Cerebellar cortex (tissue), 1 donor: ENCODE results near the gene GNAZ.
"Not testable (repeated sequence)": the region's sequence is repeated elsewhere in the genome, so short reads cannot be mapped to it uniquely, and the experiment has no call there.

Source experiments
- DNase-seq: peaks from one replicate; pipeline ENCODE4 v3.0.0-alpha.2; 2015; ENCODE audit warnings: low spot score

The GNAZ gene

GRCh38 chr22:23044570-23044969 is 25.7 kb upstream of the GNAZ start:
- DNase-seq: no peak

- DNase-seq: no peak
These were observed 24.9 kb upstream of the GNAZ start for GRCh38 chr22:23045461-23045860.

DNA sequence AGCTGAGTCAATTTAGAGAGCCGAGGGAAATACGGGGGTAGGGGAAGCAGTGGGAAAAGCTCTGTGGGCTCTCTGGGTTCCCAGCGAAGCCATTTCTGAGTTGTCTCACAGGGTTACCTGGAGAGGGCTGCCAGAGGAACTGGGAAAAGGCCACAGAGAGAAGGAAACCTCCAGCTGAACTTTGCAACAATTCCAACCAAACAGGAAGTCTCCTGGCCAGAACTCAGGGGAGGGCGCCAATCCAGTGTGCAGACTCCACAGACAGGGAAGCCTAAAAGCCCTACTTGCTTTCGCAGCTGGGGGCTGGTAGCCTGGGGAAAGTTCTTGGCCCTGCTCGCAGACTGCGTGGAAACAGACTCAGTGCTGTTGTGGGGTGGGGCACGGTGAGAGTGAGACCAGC is 23.1 kb upstream of the GNAZ start:
- no peak for DNase-seq

DNA sequence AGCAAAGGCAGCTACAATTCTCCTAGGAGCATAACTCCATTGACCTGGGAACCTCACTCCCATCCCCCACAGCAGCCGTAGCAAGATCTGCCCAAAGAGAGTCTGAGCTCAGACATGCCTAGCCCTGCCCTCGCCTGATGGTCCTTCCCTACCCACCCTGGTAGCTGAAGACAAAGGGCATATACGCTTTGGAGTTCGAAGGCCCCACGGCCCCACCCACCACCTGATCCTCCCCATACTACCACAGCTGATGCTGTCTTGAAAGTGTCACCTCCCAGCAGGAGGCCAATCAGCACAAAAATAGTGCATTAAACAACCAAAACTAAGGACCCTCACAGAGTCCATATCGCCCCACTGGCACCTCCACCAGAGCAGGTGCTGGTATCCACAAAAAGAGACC is 22.6 kb upstream of the GNAZ start:
- no peak for DNase-seq

DNA sequence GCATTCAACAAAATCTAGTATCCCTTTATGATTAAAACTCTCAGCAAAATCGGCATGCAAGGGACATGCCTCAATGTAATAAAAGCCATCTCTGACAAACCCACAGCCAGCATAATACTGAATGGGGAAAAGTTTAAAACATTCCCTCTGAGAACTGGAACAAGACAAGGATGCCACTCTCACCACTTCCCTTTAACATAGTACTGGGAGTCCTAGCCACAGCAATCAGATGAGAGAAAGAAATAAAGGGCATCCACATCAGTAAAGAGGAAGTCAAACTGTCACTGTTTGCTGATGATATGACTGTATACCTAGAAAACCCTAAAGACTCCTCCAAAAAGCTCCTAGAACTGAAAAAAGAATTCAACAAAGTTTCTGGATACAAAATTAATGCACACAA is 19.8 kb upstream of the GNAZ start:
- DNase-seq: not testable (repeated sequence)

DNA sequence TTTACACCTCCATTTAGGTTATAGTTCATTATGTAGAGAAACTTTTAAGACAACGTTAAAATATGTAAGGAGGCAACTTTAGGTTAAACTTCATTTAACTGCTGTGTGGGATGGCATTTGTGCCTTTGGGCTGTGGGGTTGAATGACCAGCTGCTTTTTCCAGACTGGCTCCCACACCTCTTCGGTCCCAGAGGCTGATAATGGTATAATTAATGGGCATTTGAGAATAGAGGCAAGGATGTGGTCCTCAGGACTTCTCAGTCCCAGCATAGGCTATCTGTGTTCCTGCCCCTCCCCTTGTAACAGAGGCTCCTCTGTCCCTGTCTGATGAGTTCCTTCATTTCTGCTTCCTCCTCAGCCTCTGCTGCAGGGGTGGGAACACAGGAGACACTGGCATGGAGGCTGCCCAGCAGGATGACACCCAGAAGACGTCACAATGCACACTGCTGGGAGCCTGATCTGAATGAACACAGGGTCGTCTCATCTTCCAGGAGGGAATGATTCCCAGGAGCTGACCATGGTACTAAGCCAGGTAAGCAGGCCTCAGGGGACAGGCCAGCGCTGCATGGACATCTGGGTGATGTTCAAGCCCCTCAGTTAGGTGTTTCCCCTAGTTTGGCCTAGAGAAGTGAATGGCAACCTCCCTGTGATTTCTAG is 17.1 kb upstream of the GNAZ start:
- DNase-seq: no peak

DNA sequence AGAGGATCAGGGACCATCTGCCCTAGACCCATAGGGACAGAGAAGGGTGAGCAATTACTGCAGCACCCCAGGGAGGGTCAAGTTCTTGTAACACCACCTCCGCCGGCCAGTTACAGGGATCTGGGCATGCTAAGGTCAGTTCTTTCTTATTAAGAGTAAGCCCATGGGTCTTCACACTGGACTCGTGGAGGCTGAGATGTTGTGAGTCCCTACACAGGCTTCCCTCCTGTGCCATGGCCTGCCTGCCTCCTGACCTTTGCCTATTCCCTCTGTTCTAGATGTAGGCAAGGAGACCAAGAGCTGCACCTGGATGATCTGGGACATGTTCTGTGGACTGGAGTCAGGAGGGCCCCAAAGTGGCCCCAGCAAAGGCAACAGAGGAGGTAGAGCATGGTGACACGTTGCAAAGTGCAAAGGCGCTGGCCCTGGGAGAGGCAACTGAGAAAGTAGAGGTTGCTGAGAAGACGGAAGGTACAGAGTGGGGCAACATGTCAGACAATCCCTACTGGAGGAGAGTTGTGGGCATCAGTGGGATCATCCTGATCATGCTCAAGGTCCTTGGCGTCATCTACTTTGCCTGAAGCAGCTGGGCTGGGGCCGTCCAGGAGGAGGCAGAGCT is 16.3 kb upstream of the GNAZ start:
- no peak for DNase-seq

- no peak for DNase-seq
These were observed 15.6 kb upstream of the GNAZ start for GRCh38 chr22:23054531-23055257.

DNA sequence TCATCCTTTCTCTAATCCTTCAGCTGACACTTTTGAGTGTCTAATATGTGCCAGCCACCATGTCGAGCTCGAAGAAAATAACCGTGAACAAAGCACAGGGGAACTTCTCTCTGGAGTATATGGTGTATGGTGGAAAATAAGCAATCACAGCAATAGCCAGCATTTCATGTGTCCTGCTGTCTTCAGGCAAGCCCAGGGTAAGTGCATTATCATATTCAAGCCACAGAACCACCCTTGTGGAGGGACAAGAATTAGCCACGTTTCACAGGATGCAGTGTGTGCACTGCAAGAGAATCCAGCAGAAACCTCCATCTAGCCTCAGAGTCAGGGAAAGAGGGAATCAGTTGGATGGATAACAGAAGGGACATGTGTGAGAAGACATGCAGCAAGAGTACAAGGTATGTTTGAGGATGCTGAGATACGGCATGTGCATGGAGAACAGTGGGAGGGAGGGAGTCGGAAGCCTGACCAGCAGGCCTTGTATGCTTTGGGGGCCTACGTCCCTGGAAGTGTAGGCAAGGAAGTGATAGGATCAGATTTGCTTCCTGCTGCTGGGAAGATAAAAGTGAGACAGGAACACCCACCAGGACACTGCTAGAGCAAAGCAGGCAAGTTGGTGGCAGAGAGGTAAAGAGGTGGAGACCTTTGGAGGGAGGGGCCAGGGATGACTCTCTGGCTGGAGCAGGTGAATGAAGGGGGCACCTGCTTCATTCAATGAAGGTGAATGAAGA is 14.7 kb upstream of the GNAZ start:
- DNase-seq: no peak

GRCh38 chr22:23057331-23057730 is 13.0 kb upstream of the GNAZ start:
- no peak for DNase-seq

DNA sequence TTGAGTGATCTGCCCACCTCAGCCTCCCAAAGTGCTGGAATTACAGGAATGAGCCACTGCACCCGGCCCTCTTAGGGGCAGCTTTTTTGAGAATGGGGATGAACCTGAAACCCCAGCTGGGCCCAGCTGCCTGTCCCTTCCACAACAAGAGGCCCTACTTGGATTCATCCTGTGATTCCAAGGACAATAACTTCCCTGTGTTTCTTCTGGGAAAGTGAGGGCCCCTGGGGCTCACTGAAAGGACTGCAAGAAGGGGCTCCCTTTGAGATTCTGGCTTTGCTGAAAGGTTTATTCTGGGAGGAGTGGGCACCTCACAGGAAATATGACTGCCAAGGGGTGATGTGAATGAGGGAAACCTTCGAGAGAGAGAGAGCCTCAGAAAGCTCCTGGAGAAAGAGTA is 12.3 kb upstream of the GNAZ start:
- DNase-seq: no peak

GRCh38 chr22:23058481-23059283 is 11.6 kb upstream of the GNAZ start:
- no peak for DNase-seq

DNA sequence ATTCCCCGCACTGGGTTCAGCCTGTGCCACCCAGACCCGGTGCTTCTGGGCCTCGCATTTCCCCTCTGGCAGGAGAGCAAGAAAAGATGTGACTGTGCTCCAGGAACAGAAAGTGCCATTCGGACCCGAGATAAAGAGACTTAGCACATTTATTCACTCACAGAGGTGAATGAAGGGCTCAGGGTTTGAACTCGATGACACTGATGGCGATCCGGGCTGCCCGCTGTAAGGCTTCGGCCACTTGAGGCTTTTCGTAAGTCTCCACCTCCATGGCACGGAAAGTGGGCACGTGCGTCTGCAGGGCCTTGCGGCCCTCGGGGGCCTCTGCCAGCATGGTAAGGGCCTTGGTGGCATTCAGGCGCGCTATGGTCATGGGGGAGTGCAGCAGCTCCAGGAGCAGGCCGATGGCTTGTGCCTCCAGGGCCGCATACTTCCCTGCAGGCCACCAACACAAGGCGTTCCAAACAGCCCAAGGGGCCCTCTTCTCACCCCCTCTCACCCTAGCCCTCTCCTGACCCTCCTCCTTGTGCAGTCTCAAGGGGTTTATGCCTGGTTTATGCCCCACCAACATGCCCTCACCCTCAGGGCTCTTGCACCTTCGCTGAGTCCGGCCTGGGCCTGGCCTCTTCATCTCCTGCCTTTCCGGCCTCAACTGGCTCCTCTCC is 10.9 kb upstream of the GNAZ start:
- DNase-seq: no peak

- no peak for DNase-seq
These were observed 9.5 kb upstream of the GNAZ start for GRCh38 chr22:23060612-23061400.

GRCh38 chr22:23061471-23062280 is 8.6 kb upstream of the GNAZ start:
- no peak for DNase-seq

GRCh38 chr22:23062616-23063538 is 7.4 kb upstream of the GNAZ start:
- no peak for DNase-seq

DNA sequence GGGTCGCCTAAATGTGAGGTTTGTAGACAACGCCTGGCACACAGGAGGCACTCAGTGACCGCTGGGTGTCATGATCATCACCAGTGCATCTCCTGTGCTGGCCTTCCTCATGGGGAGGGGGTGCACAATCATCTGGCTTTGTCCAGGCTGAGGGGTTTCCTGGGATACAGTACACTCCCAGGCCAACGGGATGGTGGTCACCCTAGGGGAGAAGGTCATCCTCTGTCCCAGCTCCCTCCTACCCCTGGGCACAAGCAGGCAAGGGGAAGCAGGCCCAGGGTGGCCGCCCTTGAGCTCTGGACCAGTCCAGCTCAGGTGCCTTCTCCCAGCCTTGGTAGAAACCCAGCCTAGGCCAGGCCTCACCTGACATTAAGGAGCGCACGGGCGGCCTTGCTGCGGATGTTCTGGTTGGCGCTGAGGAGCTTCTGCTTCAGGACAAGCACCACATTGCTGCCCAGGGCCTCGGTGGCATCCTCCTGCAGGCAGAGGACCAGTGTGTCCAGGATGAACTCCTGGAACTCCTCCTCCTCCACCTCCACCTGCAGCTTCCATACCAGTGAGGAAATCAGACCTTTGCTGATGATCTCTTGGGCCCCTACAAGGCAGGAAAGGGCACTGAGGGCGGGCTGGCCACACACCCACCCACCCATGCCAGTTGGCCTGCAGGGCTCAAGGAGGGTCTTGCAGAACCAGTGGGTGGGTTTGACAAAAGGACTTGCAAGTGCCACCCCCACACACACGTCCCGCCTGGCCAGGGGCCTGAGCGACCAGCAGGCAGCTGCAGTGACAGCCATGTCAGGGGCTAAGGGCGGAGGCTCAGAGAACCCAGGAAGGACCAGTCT is 6.6 kb upstream of the GNAZ start:
- DNase-seq: no peak
